ENCODE results near the gene PCDHGA8. TPM values are rescaled to one million over a fixed set of nuclear protein-coding genes. Genes with fewer than 3 reads are reported as not detected.
"Not testable (repeated sequence)": the region's sequence is repeated elsewhere in the genome, so short reads cannot be mapped to it uniquely, and the experiment has no call there.

PCDHGA8 gene
- total RNA-seq, 1 experiment from 2014 or later, result not detected

DNA sequence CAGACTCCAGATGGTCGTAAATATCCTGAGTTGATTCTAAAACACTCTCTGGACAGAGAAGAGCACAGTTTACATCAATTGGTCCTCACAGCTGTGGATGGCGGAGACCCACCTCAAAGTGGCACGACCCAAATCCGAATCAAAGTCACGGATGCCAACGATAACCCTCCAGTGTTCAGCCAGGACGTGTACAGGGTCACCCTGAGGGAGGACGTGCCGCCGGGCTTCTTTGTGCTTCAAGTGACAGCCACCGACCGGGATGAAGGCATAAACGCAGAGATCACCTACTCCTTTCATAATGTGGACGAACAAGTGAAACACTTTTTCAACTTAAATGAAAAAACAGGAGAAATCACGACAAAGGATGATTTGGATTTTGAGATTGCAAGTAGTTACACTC is 31.7 kb upstream of the PCDHGA8 start:
- no peak overlapping the region for H3K4me3 ChIP-seq (ENCODE audit: insufficient read depth, low read depth, low read length)
- no peaks in the 10 kb centered on the region for H3K36me3 ChIP-seq (replicated peaks; ENCODE audit: control insufficient read depth, insufficient read depth, low read length)
- H3K27me3 ChIP-seq (ENCODE audit: control insufficient read depth, insufficient read depth, low read length), result no peaks in the 10 kb centered on the region
- no peak for DNase-seq

- Histone ChIP-seq H3K27me3 (ENCODE audit: control insufficient read depth, insufficient read depth, low read length) (no peaks in the 10 kb centered on the region), H3K36me3 (replicated peaks; ENCODE audit: control insufficient read depth, insufficient read depth, low read length) (no peaks in the 10 kb centered on the region), H3K4me3 (ENCODE audit: insufficient read depth, low read depth, low read length) (no peak overlapping the region)
- no peak for DNase-seq
Measured at GRCh38 chr5:141362719-141363118, 29.7 kb upstream of the PCDHGA8 start.

GRCh38 chr5:141363952-141364660 is 28.3 kb upstream of the PCDHGA8 start, which contains the start of gene PCDHGA5:
Gene PCDHGA5 (plus strand): TSS chr5:141364162. CDS start chr5:141364331, 169 bp downstream.
- Histone ChIP-seq H3K36me3 (replicated peaks; ENCODE audit: control insufficient read depth, insufficient read depth, low read length) (no peaks in the 10 kb centered on the region), H3K27me3 (ENCODE audit: control insufficient read depth, insufficient read depth, low read length) (no peaks in the 10 kb centered on the region), H3K4me3 (ENCODE audit: insufficient read depth, low read depth, low read length) (no peak within 1 kb of the TSS)
- DNase-seq, result peak; percentile 22

DNA sequence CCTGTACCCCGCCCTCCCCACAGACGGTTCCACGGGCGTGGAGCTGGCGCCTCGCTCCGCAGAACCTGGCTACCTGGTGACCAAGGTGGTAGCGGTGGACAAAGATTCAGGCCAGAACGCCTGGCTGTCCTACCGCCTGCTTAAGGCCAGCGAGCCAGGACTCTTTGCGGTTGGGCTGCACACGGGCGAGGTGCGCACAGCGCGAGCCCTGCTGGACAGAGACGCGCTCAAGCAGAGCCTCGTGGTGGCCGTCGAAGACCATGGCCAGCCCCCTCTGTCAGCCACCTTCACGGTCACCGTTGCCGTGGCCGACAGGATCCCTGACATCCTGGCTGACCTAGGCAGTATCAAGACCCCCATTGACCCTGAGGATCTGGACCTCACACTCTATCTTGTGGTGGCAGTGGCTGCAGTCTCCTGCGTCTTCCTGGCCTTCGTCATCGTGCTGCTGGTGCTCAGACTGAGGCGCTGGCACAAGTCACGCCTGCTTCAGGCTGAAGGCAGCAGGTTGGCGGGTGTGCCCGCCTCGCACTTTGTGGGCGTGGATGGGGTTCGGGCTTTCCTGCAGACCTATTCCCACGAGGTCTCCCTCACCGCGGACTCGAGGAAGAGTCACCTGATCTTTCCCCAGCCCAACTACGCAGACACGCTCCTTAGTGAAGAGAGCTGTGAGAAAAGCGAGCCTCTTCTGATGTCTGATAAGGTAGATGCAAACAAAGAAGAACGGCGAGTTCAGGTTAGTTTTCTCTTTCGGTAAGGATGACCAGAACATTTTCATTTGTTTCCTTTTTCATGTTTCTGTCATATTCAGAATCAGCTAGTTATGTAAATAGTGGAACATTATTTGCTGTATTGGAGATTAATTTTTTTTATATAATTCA is 26.2 kb upstream of the PCDHGA8 start:
- H3K27me3 ChIP-seq (ENCODE audit: control insufficient read depth, insufficient read depth, low read length), result no peaks in the 10 kb centered on the region
- DNase-seq, result no peak
- no peak overlapping the region for H3K4me3 ChIP-seq (ENCODE audit: insufficient read depth, low read depth, low read length)
- no peaks in the 10 kb centered on the region for H3K36me3 ChIP-seq (replicated peaks; ENCODE audit: control insufficient read depth, insufficient read depth, low read length)

- Histone ChIP-seq H3K4me3 (ENCODE audit: insufficient read depth, low read depth, low read length) (no peak within 1 kb of the TSS), H3K27me3 (ENCODE audit: control insufficient read depth, insufficient read depth, low read length) (no peaks in the 10 kb centered on the region), H3K36me3 (replicated peaks; ENCODE audit: control insufficient read depth, insufficient read depth, low read length) (no peaks in the 10 kb centered on the region)
- DNase-seq, result no peak
Measured at GRCh38 chr5:141369994-141370848, 22.2 kb upstream of the PCDHGA8 start, which contains the start of gene PCDHGB3. Gene PCDHGB3 (plus strand): TSS chr5:141370242. CDS start chr5:141370395, 153 bp downstream.

GRCh38 chr5:141371572-141372475 is 20.6 kb upstream of the PCDHGA8 start:
- Histone ChIP-seq H3K27me3 (ENCODE audit: control insufficient read depth, insufficient read depth, low read length) (no peaks in the 10 kb centered on the region), H3K4me3 (ENCODE audit: insufficient read depth, low read depth, low read length) (no peak overlapping the region), H3K36me3 (replicated peaks; ENCODE audit: control insufficient read depth, insufficient read depth, low read length) (no peaks in the 10 kb centered on the region)
- no peak for DNase-seq

DNA sequence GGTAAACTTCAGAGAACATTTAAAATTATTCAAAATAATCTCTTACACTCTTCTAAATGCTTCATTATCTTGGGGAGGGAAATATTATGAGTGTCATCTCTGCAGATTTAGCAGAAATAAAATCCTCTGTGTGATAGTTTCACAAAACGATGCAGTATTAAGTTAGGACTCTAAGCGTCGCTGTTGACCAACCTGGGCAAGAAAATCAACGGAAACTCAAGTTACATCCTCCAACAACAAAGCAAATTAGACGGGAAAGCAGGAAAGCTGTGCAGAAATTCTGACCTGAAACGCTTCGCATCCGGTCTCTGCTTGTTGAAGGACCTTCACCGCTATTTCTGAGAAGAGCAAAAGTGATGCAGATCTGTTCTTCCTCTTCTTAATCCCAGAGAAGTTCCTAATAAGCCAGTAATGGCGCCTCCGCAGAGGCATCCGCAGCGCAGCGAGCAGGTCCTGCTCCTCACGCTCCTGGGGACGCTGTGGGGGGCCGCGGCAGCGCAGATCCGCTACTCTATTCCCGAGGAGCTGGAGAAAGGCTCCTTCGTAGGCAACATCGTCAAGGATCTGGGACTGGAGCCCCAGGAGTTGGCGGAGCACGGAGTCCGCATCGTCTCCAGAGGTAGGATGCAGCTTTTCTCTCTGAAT is 18.6 kb upstream of the PCDHGA8 start, which contains the start of gene PCDHGA6:
Gene PCDHGA6 (plus strand): TSS at position 219 of the 645 bp plus-strand sequence. CDS start 193 bp downstream, at position 412.
- DNase-seq, result no peak
- no peaks in the 10 kb centered on the region for H3K36me3 ChIP-seq (replicated peaks; ENCODE audit: control insufficient read depth, insufficient read depth, low read length)
- no peak within 1 kb of the TSS for H3K4me3 ChIP-seq (ENCODE audit: insufficient read depth, low read depth, low read length)
- no peaks in the 10 kb centered on the region for H3K27me3 ChIP-seq (ENCODE audit: control insufficient read depth, insufficient read depth, low read length)

- no peak for DNase-seq
- no peak overlapping the region for H3K4me3 ChIP-seq (ENCODE audit: insufficient read depth, low read depth, low read length)
- no peaks in the 10 kb centered on the region for H3K36me3 ChIP-seq (replicated peaks; ENCODE audit: control insufficient read depth, insufficient read depth, low read length)
- no peaks in the 10 kb centered on the region for H3K27me3 ChIP-seq (ENCODE audit: control insufficient read depth, insufficient read depth, low read length)
Measured at GRCh38 chr5:141374627-141375026, 17.8 kb upstream of the PCDHGA8 start.

- H3K4me3 ChIP-seq (ENCODE audit: insufficient read depth, low read depth, low read length); H3K27me3 ChIP-seq (ENCODE audit: control insufficient read depth, insufficient read depth, low read length); H3K36me3 ChIP-seq (replicated peaks; ENCODE audit: control insufficient read depth, insufficient read depth, low read length); DNase-seq: not testable (repeated sequence)
Measured at GRCh38 chr5:141375444-141376155, 16.8 kb upstream of the PCDHGA8 start.

DNA sequence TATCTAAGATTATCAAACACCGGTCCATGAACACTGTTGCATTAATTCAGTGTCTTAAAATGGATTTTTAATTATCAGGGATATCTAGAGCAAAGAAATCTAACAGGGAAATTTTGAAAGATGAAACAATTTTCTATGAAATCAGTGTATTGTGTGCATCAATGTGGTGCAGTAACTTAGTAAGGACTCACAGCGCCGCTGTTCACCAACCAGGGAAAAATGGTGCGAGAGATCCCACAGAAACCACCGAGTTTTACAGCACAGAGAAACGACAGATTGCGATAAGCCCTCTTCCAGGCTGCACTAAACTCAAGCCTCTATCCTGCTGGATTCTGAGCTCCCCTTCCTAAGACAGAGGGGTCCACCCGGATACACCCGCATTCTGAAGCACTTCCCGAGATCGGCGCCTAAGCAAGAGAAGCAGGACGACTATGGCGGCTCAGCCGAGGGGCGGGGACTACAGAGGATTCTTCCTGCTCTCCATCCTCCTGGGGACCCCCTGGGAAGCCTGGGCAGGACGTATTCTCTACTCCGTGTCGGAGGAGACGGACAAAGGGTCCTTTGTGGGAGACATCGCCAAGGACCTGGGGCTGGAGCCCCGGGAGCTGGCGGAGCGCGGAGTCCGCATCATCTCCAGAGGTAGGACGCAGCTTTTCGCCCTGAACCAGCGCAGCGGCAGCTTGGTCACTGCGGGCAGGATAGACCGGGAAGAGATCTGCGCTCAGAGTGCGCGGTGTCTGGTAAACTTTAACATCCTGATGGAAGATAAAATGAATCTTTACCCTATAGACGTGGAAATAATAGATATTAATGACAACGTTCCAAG is 9.8 kb upstream of the PCDHGA8 start, which contains the start of gene PCDHGA7:
Gene PCDHGA7 (plus strand): TSS at position 274 of the 826 bp plus-strand sequence. CDS start 158 bp downstream, at position 432.
- no peak within 1 kb of the TSS for H3K4me3 ChIP-seq (ENCODE audit: insufficient read depth, low read depth, low read length)
- no peak for DNase-seq
- H3K36me3 ChIP-seq (replicated peaks; ENCODE audit: control insufficient read depth, insufficient read depth, low read length), result no peaks in the 10 kb centered on the region
- H3K27me3 ChIP-seq (ENCODE audit: control insufficient read depth, insufficient read depth, low read length), result no peaks in the 10 kb centered on the region

DNA sequence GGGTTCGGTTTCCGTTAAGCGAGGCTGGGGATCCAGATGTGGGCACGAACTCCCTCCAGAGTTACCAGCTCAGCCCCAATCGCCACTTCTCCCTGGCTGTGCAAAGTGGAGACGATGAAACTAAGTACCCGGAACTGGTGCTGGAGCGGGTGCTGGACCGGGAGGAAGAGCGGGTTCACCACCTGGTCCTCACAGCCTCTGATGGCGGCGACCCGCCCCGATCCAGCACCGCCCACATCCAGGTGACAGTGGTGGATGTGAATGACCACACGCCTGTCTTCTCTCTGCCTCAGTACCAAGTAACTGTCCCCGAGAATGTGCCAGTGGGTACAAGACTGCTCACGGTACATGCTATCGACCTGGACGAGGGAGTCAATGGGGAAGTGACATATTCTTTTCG is 9.1 kb upstream of the PCDHGA8 start:
- peak; percentile 28 for DNase-seq
- Histone ChIP-seq H3K36me3 (replicated peaks; ENCODE audit: control insufficient read depth, insufficient read depth, low read length) (no peaks in the 10 kb centered on the region), H3K4me3 (ENCODE audit: insufficient read depth, low read depth, low read length) (no peak overlapping the region), H3K27me3 (ENCODE audit: control insufficient read depth, insufficient read depth, low read length) (no peaks in the 10 kb centered on the region)

Measured in H7 (cell line).